Measurements from ENCODE around the gene GSTT2B. TPM values are rescaled to one million over a fixed set of nuclear protein-coding genes. Genes with fewer than 3 reads are reported as not detected.
A peak's percentile ranks its signal among the peaks of the same experiment; 100 is the strongest.
"Not testable (repeated sequence)": the region's sequence is repeated elsewhere in the genome, so short reads cannot be mapped to it uniquely, and the experiment has no call there.

Gene GSTT2B
- polyA plus RNA-seq, 1 donor, result 4.6 TPM

DNA sequence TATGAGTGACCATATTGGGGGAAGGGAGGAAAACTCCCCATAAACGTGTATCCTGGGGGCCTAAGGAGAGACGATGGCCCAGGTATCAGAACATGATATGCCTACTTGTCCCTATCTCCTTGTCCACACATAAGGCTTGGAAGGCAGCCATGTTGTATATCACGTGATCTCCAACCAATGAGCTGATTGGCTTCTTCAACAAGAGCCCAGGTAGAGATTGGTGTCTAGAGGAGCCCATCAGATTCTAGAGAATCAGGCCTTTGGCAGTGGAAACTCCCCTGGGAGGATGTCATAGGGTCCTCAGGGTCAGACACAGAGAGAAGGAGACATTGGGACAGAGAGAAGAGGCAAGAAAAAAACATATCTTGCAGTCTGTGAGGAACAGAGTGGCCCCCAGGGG lies 13.6 kb downstream of the GSTT2B start:
- not testable (repeated sequence) for DNase-seq; H3K4me3 ChIP-seq (ENCODE audit: low read length); H3K9me3 ChIP-seq (ENCODE audit: control insufficient read depth, low read depth, low read length); H3K27ac ChIP-seq (ENCODE audit: low read length); H3K27me3 ChIP-seq (ENCODE audit: control insufficient read depth, insufficient read depth, low read length); H3K36me3 ChIP-seq (ENCODE audit: control insufficient read depth, insufficient read depth, low read length); H3K4me1 ChIP-seq (ENCODE audit: control insufficient read depth, insufficient read depth, low read length)
- WGBS (ENCODE audit: insufficient coverage, low lambda C conversion rate), result no CpG with 5 or more reads among the region's 3 CpGs

DNA sequence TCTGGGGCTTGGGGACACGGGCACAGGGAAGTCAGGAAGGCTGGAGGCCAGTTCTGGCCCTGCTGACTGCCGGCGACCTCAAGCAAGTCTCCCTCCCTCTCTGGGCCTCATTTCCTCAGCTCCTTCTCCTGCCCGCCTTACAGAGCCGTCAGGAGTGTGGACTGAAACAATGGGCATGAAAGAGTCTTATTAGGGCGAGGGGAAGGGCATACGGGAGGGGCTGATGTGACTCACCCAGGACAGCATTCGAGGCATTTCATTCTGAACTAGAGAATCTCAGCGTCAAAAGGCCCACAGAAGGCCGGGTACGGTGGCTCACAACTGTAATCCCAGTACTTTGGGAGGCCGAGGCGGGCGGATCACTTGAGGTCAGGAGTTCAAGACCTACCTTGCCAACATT lies 20.8 kb downstream of the GSTT2B start:
- not testable (repeated sequence) for H3K36me3 ChIP-seq (ENCODE audit: control insufficient read depth, insufficient read depth, low read length); DNase-seq; H3K4me3 ChIP-seq (ENCODE audit: low read length); H3K27me3 ChIP-seq (ENCODE audit: control insufficient read depth, insufficient read depth, low read length); H3K4me1 ChIP-seq (ENCODE audit: control insufficient read depth, insufficient read depth, low read length); H3K9me3 ChIP-seq (ENCODE audit: control insufficient read depth, low read depth, low read length); H3K27ac ChIP-seq (ENCODE audit: low read length)
- WGBS (ENCODE audit: insufficient coverage, low lambda C conversion rate), result no CpG with 5 or more reads among the region's 14 CpGs

DNA sequence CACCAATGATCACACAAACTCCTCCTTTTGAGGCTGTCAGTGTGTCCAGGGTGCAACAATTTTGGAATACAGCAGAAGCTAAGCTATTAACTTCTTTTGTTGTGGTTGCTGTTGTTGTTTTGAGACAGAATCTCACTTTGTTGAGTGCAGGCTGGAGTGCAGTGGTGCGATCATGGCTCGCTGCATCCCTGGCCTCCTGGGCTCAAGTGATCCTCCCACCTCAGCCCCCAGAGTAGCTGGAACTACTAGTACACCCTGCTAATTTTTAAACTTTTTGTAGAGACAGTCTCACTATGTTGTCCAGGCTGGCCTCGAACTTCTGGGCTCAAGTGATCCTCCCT lies 22.0 kb downstream of the GSTT2B start:
- Histone ChIP-seq H3K9me3 (ENCODE audit: control insufficient read depth, low read depth, low read length) (no peaks in the 10 kb centered on the region), H3K36me3 (ENCODE audit: control insufficient read depth, insufficient read depth, low read length) (no peaks in the 10 kb centered on the region), H3K27me3 (ENCODE audit: control insufficient read depth, insufficient read depth, low read length) (no peaks in the 10 kb centered on the region), H3K27ac (ENCODE audit: low read length) (no peak overlapping the region), H3K4me1 (ENCODE audit: control insufficient read depth, insufficient read depth, low read length) (no peaks in the 10 kb centered on the region), H3K4me3 (ENCODE audit: low read length) (no peak overlapping the region)
- WGBS (ENCODE audit: insufficient coverage, low lambda C conversion rate), result no CpG with 5 or more reads among the region's 3 CpGs
- DNase-seq, result no peak

DNA sequence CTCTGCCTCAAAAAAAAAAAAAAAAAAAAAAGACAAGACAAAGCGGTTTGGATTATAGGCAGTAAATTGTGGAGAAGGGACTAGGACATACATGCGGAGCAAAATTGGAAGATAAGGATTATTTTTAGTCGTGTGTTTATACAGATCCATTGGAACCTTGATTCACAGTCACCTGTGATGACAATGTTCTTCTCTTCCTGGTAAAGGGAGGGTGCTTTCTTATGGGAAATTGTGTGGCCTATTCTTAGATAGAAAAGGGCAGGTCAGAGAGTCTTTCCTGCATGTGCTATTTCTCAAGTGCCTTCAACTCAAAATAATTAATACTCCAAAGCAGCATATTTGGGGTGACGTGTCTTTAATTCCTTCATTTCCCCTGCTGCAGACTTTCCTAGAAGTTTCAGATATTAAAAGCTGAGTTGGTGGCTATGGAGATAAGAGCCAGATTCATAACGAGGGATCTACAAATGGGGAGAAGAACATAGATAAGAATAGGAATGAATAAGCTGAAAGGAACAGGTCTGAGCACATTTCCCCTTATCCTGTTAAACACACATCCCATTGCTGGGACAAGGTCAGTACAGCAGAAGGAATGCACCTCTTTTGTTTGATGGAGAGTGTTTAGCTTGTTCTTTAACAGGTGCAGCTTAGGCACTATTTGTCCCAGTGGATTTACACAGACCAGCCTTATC lies 22.5 kb downstream of the GSTT2B start:
- H3K27ac ChIP-seq (ENCODE audit: low read length), result no peak overlapping the region
- WGBS (ENCODE audit: insufficient coverage, low lambda C conversion rate), result 50% methylated on average over 4 of the region's 5 CpGs
- DNase-seq, result peak in 1 of 2 donors; percentile 17
- H3K4me1 ChIP-seq (ENCODE audit: control insufficient read depth, insufficient read depth, low read length), result no peaks in the 10 kb centered on the region
- H3K36me3 ChIP-seq (ENCODE audit: control insufficient read depth, insufficient read depth, low read length), result no peaks in the 10 kb centered on the region
- H3K4me3 ChIP-seq (ENCODE audit: low read length), result no peak overlapping the region
- H3K9me3 ChIP-seq (ENCODE audit: control insufficient read depth, low read depth, low read length), result no peaks in the 10 kb centered on the region
- no peaks in the 10 kb centered on the region for H3K27me3 ChIP-seq (ENCODE audit: control insufficient read depth, insufficient read depth, low read length)

DNA sequence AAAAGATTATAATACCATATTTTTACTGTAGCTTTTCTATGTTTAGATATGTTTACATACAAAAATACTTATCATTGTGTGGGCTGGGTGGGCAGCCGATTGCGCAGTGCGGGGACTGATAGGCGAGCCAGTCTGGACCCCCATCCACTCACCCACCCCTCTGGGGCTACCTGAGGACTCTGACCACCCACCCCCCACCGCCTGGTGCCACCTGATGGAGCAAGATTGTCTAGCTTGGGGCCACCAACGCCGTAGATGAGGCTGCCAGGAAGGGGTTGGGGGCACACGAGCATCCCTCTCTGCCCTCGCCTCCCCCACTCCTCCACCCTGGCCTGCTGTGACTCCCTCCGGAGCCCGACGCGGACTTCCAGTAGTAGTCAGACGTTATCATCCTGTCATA lies 34.4 kb downstream of the GSTT2B start:
- Histone ChIP-seq H3K36me3 (ENCODE audit: control insufficient read depth, insufficient read depth, low read length) (peaks cover 18% of the 10 kb centered on the region), H3K9me3 (ENCODE audit: control insufficient read depth, low read depth, low read length) (peaks cover 3% of the 10 kb centered on the region), H3K4me1 (ENCODE audit: control insufficient read depth, insufficient read depth, low read length) (no peaks in the 10 kb centered on the region), H3K4me3 (ENCODE audit: low read length) (no peak overlapping the region), H3K27ac (ENCODE audit: low read length) (no peak overlapping the region), H3K27me3 (ENCODE audit: control insufficient read depth, insufficient read depth, low read length) (no peaks in the 10 kb centered on the region)
- 75% methylated on average over 4 of the region's 14 CpGs for WGBS (ENCODE audit: insufficient coverage, low lambda C conversion rate)
- DNase-seq, result peak in 1 of 2 donors; percentile 0

DNA sequence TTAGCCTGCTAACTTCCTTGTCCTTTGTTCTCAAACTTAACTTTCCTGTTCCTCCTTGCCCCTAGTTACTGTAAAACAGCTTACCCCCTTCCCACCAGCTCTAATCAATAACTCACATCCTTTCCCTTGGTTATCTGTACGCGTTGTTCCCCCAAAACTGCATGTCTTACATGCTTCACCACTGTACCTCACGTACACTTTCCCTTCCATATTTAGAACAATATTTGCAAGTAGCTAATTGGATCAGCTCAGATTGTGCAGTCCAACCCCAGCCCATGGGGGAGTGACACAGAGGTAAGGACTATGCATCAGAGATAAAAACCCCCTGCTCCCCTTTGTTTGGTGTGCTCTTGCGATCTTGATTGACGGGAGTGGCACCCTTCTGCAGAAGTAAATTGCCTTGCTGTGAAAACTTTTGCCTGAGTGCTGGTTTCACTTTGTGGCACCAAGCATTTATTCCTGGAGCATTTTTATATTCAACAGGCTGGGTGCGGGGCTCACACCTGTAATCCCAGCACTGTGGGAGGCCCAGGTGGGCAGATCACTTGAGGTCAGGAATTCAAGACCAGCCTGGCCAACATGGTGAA lies 35.9 kb downstream of the GSTT2B start:
- Histone ChIP-seq H3K27ac (ENCODE audit: low read length) (no peak overlapping the region), H3K36me3 (ENCODE audit: control insufficient read depth, insufficient read depth, low read length) (peaks cover 18% of the 10 kb centered on the region), H3K27me3 (ENCODE audit: control insufficient read depth, insufficient read depth, low read length) (no peaks in the 10 kb centered on the region), H3K9me3 (ENCODE audit: control insufficient read depth, low read depth, low read length) (no peaks in the 10 kb centered on the region), H3K4me1 (ENCODE audit: control insufficient read depth, insufficient read depth, low read length) (no peaks in the 10 kb centered on the region), H3K4me3 (ENCODE audit: low read length) (no peak overlapping the region)
- DNase-seq, result no peak
- 86% methylated on average over 2 of the region's 6 CpGs for WGBS (ENCODE audit: insufficient coverage, low lambda C conversion rate)

DNA sequence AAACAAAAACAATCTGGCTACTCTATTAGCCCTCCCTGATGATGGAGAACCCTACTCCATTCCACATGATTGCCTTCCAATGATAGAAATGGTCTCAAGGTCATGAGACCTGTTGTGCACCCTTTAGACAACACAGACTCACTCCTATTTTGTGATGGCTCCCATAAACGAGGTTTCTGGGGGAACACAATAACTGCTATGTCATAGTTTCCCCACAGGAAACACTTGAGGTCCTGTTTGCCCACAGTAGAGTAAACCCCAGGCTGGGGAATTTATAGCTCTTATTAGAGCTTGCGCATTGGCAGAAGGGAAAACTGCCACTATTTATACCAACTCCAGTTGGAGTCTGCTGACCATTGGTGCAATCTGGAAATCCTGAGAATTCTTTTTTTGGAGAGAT lies 38.1 kb downstream of the GSTT2B start:
- Histone ChIP-seq H3K27ac (ENCODE audit: low read length) (no peak overlapping the region), H3K9me3 (ENCODE audit: control insufficient read depth, low read depth, low read length) (no peaks in the 10 kb centered on the region), H3K4me3 (ENCODE audit: low read length) (no peak overlapping the region), H3K4me1 (ENCODE audit: control insufficient read depth, insufficient read depth, low read length) (no peaks in the 10 kb centered on the region), H3K36me3 (ENCODE audit: control insufficient read depth, insufficient read depth, low read length) (peaks cover 14% of the 10 kb centered on the region), H3K27me3 (ENCODE audit: control insufficient read depth, insufficient read depth, low read length) (no peaks in the 10 kb centered on the region)
- DNase-seq, result no peak
- no CpG with 5 or more reads among the region's 2 CpGs for WGBS (ENCODE audit: insufficient coverage, low lambda C conversion rate)

DNA sequence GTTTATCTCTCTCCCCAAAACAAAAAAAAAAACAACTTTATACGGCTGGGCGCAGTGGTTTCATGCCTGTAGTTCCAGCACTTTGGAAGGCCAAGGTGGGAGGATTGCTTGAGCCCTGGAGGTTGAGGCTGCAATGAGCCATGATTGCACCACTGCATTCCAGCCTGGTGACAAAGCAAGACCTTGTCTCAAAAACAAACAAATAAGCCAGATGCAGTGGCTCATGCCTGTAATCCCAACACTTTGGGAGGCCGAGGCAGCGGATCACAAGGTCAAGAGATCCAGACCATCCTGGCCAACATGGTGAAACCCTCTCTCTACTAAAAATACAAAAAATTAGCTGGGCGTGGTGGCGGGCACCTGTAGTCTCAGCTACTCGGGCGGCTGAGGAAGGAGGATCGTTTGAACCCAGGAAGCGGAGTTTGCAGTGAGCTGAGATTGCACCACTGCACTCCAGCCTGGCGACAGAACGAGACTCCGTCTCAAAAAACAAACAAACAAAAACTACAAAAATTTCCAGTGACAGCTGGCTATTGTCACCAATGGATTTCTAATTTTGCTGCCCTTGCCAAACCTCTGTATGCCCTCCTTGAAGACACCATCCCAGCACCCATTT lies 39.3 kb downstream of the GSTT2B start:
- not testable (repeated sequence) for H3K9me3 ChIP-seq (ENCODE audit: control insufficient read depth, low read depth, low read length); H3K4me1 ChIP-seq (ENCODE audit: control insufficient read depth, insufficient read depth, low read length); DNase-seq; H3K27me3 ChIP-seq (ENCODE audit: control insufficient read depth, insufficient read depth, low read length); H3K4me3 ChIP-seq (ENCODE audit: low read length); H3K27ac ChIP-seq (ENCODE audit: low read length)
- WGBS (ENCODE audit: insufficient coverage, low lambda C conversion rate), result 96% methylated on average over 9 of the region's 13 CpGs
- H3K36me3 ChIP-seq (ENCODE audit: control insufficient read depth, insufficient read depth, low read length), result peaks cover 14% of the 10 kb centered on the region

GRCh38 chr22:23920267-23920611 lies 40.8 kb downstream of the GSTT2B start:
- H3K4me1 ChIP-seq (ENCODE audit: control insufficient read depth, insufficient read depth, low read length); H3K4me3 ChIP-seq (ENCODE audit: low read length); H3K27me3 ChIP-seq (ENCODE audit: control insufficient read depth, insufficient read depth, low read length); H3K27ac ChIP-seq (ENCODE audit: low read length); DNase-seq; H3K36me3 ChIP-seq (ENCODE audit: control insufficient read depth, insufficient read depth, low read length); H3K9me3 ChIP-seq (ENCODE audit: control insufficient read depth, low read depth, low read length): not testable (repeated sequence)
- no CpG with 5 or more reads among the region's 1 CpG for WGBS (ENCODE audit: insufficient coverage, low lambda C conversion rate)

- H3K4me3 ChIP-seq (ENCODE audit: low read length), result no peak overlapping the region
- peaks cover 19% of the 10 kb centered on the region for H3K4me1 ChIP-seq (ENCODE audit: control insufficient read depth, insufficient read depth, low read length)
- peaks cover 2% of the 10 kb centered on the region for H3K9me3 ChIP-seq (ENCODE audit: control insufficient read depth, low read depth, low read length)
- H3K36me3 ChIP-seq (ENCODE audit: control insufficient read depth, insufficient read depth, low read length), result no peaks in the 10 kb centered on the region
- WGBS (ENCODE audit: insufficient coverage, low lambda C conversion rate), result 13% methylated on average over 1 of the region's 3 CpGs
- no peaks in the 10 kb centered on the region for H3K27me3 ChIP-seq (ENCODE audit: control insufficient read depth, insufficient read depth, low read length)
- peak overlapping the region; percentile 43 for H3K27ac ChIP-seq (ENCODE audit: low read length)
- peak in 1 of 2 donors; percentile 85 for DNase-seq
Observed at GRCh38 chr22:23915290-23915689, 45.7 kb downstream of the GSTT2B start.

Measured in large intestine (tissue), 3 donors.